ENCODE measurements around the gene KIF23.

- no peak for TF ChIP-seq EP300 (IDR thresholded peaks at IDR 0.05; ENCODE audit: low read depth)
- TF ChIP-seq CTCF (IDR thresholded peaks at IDR 0.05): no peak
Observed at GRCh38 chr15:69482686-69483256, 68.6 kb downstream of the KIF23 start.

Measured in transverse colon (tissue), 3 donors.